Transverse colon (tissue), 4 donors: ENCODE results near the gene C14orf119. TPM values are rescaled to one million over a fixed set of nuclear protein-coding genes. Genes with fewer than 3 reads are reported as not detected.

ENCODE experiments used
- DNase-seq: peaks from one replicate; pipeline ENCODE4 v3.0.0-alpha.2; 2019
- H3K27ac ChIP-seq, 4 donors: fragments of 200-600 bp; sonication (generic); 2 replicates each; pipeline ENCODE4 v1.5.1; 2016 to 2018; ENCODE audit warnings: inconsistent platforms in 4 of 4
- H3K27me3 ChIP-seq: fragments of 200-600 bp; sonication (generic); 2 replicates; pipeline ENCODE4 v1.5.1; 2017; ENCODE audit warnings: inconsistent platforms
- H3K36me3 ChIP-seq, 4 donors: fragments of 200-600 bp; sonication (generic); 2 replicates each; pipeline ENCODE4 v1.5.1; 2017 to 2019; ENCODE audit warnings: inconsistent platforms in 4 of 4
- H3K4me1 ChIP-seq, 4 donors: fragments of 200-600 bp; sonication (generic); 2 replicates each; pipeline ENCODE4 v1.5.1; 2017 to 2020; ENCODE audit warnings: inconsistent platforms in 4 of 4
- H3K4me3 ChIP-seq, 4 donors: fragments of 200-600 bp; sonication (generic); 1 replicate in 1 of 4; 2 replicates in 3 of 4; pipeline versions ENCODE4 v1.5.1 to v1.6.1; 2017 to 2019; ENCODE audit warnings: inconsistent platforms in 4 of 4
- H3K9me3 ChIP-seq, 2 donors: fragments of 200-600 bp; sonication (generic); 2 replicates each; pipeline ENCODE4 v1.5.1; 2017 to 2019; ENCODE audit warnings: inconsistent platforms in 2 of 2
- EP300 ChIP-seq: sonication (generic); formaldehyde crosslinking; IDR thresholded peaks from one replicate; pipeline ENCODE4 v1.6.1; 2017; ENCODE audit warnings: antibody characterized with exemption, low read depth
- POLR2A ChIP-seq: fragments of 450-650 bp; IDR thresholded peaks from one replicate; pipeline ENCODE4 v1.6.1; 2016; ENCODE audit warnings: antibody characterized with exemption, mild to moderate bottlenecking, moderate library complexity
- POLR2AphosphoS5 ChIP-seq, 3 donors: sonication (generic); formaldehyde crosslinking; IDR thresholded peaks; one replicate each; pipeline ENCODE4 v1.6.1; 2016; ENCODE audit warnings: antibody characterized with exemption in 3 of 3
- WGBS, 2 donors: methylation state at CpG; one replicate each; pipeline ENCODE4 v1.1.5; 2018; ENCODE audit warnings: low coverage in 1 of 2; 5-methylcytosine and 5-hydroxymethylcytosine counted together
- in situ Hi-C, 4 donors: fragments of 200-750 bp; cut with MboI; loops; one replicate each; pipeline versions ENCODE4 v1.15.0 to v1.15.1; 2017; ENCODE audit warnings: low sequenced_read_pairs in 3 of 4, low pct_ligation_motif_present in 1 of 4, low pct_unique_long_range_greater_than_20kb in 1 of 4
- intact Hi-C: fragments of 100-400 bp; cut with DNase I; formaldehyde crosslinking; loops from one replicate; pipeline ENCODE4 v1.15.1; 2023; ENCODE audit warnings: low total_unique reads
- total RNA-seq, 4 donors: library from RNA; depleted of rRNA; stranded (reverse); fragments of >200 nt; gene quantifications; one replicate each; pipeline ENCODE4 v1.1.0, GENCODE V29; 2016
- TF ChIP-seq, protein P1 (sequence below), 5 experiments: fragments of 200-600 bp in 3 of 5; fragments of 450-650 bp in 2 of 5; sonication (generic) in 3 of 5; IDR thresholded peaks; 1 replicate in 2 of 5; 2 replicates in 3 of 5; pipeline ENCODE4 v1.5.1; 2016 to 2017; ENCODE audit warnings: antibody characterized with exemption in 5 of 5, inconsistent platforms in 3 of 5, mild to moderate bottlenecking in 2 of 5, moderate library complexity in 1 of 5

The C14orf119 gene
- total RNA-seq, 4 donors from 2014 or later: 3.6 to 33.7 (median 32.0) TPM

DNA sequence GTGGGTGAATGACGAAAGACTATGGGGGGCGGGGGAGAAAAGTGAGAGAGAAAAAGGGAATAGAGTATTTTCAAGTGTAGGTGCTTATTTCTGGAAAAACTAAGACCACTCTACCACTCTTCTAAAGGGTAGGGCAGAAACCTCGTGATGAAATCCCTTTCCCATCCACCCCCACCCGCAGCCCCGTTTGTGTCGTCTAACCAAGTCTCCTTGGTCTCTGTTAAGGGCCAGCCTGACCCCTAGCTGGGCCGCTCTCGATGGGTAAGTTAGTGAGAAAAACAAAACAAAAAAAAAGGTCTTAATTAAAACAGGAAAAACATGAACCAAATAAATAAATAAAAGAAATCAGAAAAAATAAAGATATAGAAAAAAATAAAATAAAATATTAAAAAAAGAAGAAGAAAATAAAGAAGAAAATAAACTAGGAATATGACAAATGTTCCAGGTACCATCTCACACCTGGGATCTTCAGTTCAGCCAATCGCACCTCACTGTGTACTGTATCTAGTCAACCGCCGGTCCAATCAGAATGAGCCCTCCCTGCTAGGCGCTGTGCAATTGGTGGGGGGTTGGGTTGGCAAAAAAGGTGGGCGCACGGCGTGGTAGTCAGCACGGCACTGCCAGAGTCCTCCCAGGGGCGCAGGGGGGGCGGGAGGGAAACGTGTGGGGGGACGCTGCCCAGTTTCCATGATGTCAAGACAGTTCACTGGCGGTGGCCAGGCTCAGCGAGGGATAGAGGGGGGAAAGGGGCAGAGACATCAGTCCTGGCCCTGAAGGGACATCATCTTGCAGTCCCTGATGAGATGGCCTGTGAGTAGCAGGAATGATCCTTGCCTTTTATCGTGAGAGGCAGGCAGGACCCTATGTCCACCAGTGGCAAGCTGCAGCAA is 28.2 kb upstream of the C14orf119 start:
- Histone ChIP-seq H3K4me3 (no peak overlapping the region), H3K36me3 (peaks cover 0 to 58% (median 23%) of the 10 kb centered on the region in 4 donors), H3K27ac (no peak overlapping the region), H3K4me1 (peaks cover 6 to 38% (median 19%) of the 10 kb centered on the region in 4 donors), H3K27me3 (no peaks in the 10 kb centered on the region), H3K9me3 (no peaks in the 10 kb centered on the region)
- peak in 1 of 3 donors; percentile 14 for TF ChIP-seq POLR2AphosphoS5 (IDR thresholded peaks at IDR 0.05)
- no peak for TF ChIP-seq POLR2A
- TF ChIP-seq, protein P1, sequence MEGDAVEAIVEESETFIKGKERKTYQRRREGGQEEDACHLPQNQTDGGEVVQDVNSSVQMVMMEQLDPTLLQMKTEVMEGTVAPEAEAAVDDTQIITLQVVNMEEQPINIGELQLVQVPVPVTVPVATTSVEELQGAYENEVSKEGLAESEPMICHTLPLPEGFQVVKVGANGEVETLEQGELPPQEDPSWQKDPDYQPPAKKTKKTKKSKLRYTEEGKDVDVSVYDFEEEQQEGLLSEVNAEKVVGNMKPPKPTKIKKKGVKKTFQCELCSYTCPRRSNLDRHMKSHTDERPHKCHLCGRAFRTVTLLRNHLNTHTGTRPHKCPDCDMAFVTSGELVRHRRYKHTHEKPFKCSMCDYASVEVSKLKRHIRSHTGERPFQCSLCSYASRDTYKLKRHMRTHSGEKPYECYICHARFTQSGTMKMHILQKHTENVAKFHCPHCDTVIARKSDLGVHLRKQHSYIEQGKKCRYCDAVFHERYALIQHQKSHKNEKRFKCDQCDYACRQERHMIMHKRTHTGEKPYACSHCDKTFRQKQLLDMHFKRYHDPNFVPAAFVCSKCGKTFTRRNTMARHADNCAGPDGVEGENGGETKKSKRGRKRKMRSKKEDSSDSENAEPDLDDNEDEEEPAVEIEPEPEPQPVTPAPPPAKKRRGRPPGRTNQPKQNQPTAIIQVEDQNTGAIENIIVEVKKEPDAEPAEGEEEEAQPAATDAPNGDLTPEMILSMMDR (IDR thresholded peaks at IDR 0.05): no peak
- in situ Hi-C loops: loop anchor here in 2 of 4 donors (10.0 kb wide), 2 partner anchors 82 to 92 kb away; partner anchors contain the start of gene AJUBA (in 1 of the 2)
- intact Hi-C loops: no loop called here
- 81 to 91% methylated on average over 17 to 23 of the region's 23 CpGs for WGBS, 2 donors
- no peak for DNase-seq

DNA sequence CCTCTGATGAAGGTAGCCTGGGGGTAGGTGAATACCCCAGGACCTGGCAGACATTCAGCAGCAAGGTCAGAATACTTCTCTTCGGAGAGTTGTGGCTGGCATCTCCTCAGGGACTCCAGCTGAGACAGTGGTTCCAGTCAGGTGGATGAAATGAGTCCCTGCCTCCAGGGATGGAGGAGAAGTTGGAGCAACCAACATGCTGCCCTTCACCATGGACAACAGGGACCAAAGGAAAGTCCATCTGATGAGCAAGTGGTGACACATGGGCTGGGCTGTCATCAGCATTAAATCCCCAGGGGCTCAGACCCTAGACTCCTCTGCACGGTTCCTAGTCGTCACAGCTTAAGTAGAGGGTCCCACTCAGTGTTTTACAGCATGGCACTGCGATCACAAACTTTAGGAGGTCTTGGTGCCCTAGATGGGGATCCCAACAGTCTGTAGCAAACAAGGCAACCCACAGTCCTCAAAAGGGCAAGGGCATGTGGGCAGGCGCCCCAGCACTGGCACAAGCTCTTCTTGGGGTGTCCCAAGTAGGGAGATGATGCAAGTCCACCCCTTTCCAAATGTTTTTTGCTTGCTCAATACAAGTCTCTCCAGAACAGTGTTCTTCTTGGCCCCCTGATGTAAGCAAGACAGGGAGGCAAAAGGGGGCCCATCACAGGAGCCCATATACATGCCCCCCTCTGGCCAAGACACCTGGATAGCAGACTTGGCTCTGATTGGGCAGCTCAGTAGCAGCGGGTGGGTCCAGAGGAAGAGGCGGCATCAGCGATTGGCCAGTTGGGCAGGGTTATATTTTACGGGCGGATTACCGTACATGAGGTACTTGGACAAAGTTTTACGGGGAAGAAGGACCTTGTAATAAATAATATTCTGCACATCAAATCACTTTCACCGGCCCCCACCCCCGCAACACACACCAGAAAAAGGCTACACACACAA is 27.2 kb upstream of the C14orf119 start:
- DNase-seq: no peak
- Histone ChIP-seq H3K27ac (peak overlapping the region in 1 of 4 donors; percentile 39), H3K9me3 (no peaks in the 10 kb centered on the region), H3K4me3 (no peak overlapping the region), H3K36me3 (peaks cover 0 to 54% (median 19%) of the 10 kb centered on the region in 4 donors), H3K4me1 (peaks cover 10 to 44% (median 28%) of the 10 kb centered on the region in 4 donors), H3K27me3 (no peaks in the 10 kb centered on the region)
- in situ Hi-C loops (loop anchor here in 2 of 4 donors (10.0 kb wide), 2 partner anchors 83 to 93 kb away; partner anchors contain the start of gene AJUBA (in 1 of the 2)), intact Hi-C loops (no loop called here)
- no peak for TF ChIP-seq EP300
- TF ChIP-seq POLR2A: no peak
- no peak for TF ChIP-seq POLR2AphosphoS5 (IDR thresholded peaks at IDR 0.05)
- TF ChIP-seq, protein P1 (IDR thresholded peaks at IDR 0.05): no peak
- WGBS, 2 donors: 83% methylated on average over 14 of the region's 14 CpGs; no CpG with 5 or more reads in 1 of the 2 donors

DNA sequence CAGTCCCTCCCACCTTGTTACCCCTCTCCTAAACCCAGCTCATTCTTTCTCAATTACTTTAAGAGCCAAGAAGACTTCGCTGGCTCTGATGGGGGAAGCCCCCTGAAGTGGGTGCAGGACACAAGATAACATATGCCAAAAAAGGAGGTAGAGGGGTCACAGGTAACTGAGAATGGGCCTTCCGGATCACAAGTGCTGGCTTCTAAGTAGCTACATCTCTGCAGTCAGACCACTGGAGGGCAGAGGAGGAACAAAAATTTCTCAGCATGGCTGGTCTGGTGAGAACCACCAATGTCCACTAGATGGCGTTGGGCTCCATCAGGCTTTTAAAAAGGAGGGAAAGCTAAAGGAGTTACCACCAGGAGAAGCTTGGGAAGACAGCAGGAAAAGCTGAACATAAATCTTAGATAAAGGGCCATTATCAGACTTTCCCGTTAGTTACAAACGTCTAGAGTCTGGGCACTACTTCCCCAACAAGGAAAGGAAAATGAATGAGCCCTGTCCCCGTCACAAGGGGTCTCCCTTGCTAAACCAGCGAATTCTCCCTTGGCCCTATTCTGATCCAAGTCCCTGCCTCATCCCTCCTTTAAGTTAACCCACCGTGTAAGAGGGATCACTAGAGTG is 26.4 kb upstream of the C14orf119 start:
- peak; percentile 86 for DNase-seq
- in situ Hi-C loops (loop anchor here in 2 of 4 donors (10.0 kb wide), 2 partner anchors 84 to 94 kb away; partner anchors contain the start of gene AJUBA (in 1 of the 2)), intact Hi-C loops (no loop called here)
- no peaks in the 10 kb centered on the region for H3K27me3 ChIP-seq
- H3K4me1 ChIP-seq: peaks cover 10 to 47% (median 28%) of the 10 kb centered on the region in 4 donors
- H3K9me3 ChIP-seq: no peaks in the 10 kb centered on the region
- TF ChIP-seq, protein P1 (IDR thresholded peaks at IDR 0.05): peak; percentile 96 to 98 (median 97)
- TF ChIP-seq POLR2AphosphoS5 (IDR thresholded peaks at IDR 0.05) (peak in 1 of 3 donors; percentile 43), EP300 (no peak), POLR2A (no peak)
- H3K4me3 ChIP-seq: no peak overlapping the region
- H3K27ac ChIP-seq: peak overlapping the region; percentile 39 to 55 (median 51)
- peaks cover 0 to 52% (median 18%) of the 10 kb centered on the region in 4 donors for H3K36me3 ChIP-seq
- 25 to 42% methylated on average over 4 to 8 of the region's 8 CpGs for WGBS, 2 donors
